GM18502 (cell line): ENCODE results near the gene E2F2.

Experiments used
- ATAC-seq: cut with Tn5 transposase; IDR thresholded peaks from one replicate; pipeline ENCODE4 v1.9.1; 2021; ENCODE audit warnings: mild to moderate bottlenecking; ENCODE audit not compliant: unreplicated experiment, poor library complexity

E2F2 gene

DNA sequence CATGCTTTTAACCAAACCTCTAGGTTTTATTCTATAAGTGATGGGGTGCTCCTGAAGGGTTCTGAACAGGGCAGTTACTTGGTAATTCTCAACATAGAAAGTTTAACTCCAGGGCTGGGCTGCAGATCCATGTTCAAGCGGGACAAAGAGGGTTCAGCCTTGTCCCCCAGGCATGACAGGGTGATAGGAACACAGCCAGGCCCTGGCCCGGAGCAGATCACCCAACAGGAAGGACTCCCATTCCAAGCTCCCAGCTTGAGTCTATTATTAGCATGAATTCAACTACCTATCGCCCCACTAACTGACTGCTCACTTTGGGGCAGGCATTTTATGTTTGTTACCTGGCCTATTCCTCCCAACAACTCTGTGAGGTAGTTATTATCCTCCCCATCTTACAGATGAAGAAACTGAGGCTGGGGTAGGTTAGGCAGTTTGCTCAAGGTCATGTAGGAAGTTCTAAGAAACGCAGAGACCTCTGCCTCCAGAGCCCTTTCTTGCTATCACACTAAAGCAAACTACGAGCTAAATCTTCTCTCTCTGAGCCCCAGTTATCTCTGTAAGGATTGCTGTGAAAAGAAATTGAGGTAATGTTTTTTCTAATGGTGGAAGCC is 61.6 kb downstream of the E2F2 start:
- no peak for ATAC-seq

GRCh38 chr1:23466423-23466989 is 64.5 kb downstream of the E2F2 start:
- no peak for ATAC-seq

DNA sequence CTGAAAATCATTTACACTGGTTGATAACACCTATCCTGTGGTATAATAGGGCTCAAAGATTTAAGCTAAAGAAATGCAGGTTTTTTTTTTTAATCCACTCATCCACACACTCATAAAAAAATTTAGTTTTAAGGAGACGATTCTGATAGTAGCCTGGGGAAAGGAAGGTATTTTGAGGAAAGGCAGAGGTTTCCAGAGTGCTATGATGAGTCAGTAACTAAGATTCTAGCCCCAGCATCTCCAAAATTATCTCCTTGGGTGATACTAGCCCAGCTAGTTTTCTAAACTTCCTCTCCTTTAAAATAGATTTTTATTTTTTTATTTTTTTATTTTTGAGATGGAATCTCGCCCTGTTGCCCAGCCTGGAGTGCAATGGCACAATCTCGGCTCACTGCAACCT is 67.7 kb downstream of the E2F2 start:
- no peak for ATAC-seq

- ATAC-seq = no peak
These were observed 68.3 kb downstream of the E2F2 start for GRCh38 chr1:23462766-23463165.

DNA sequence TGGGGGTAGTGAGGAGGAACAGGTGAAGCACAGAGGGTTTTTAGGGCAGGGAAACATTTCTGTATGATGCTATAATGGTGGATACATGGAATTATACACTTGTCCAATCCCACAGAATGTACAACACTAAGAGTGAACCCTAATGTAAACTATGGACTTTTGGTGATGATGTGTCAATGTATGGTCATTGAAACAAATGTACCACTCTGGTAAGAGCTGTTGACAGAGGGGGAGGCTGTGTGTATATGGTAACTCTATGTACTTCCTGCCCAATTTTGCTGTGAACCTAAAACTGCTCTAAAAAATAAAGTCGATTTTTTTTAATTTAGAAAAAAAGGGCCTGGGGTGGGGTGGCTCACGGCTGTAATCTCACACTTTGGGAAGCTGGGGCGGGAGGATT is 70.0 kb downstream of the E2F2 start:
- no peak for ATAC-seq

DNA sequence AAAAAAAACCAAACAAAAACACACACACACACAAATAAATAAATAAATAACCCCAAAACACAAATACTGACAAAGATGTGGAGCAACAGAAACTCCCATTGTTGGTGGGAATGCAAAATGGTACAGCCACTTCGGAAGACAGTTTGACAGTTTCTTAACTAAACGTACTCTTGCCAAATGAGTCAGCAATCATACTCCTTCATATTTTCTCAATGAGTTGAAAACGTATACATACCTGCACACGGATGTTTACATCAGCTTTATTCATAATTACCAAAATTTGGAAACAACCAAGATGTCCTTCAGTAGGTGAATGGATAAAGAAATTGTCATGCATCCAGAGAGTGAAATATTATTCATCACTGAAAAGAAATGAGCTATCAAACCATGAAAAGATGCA is 70.5 kb downstream of the E2F2 start:
- ATAC-seq = no peak

- no peak for ATAC-seq
These were observed 71.7 kb downstream of the E2F2 start for GRCh38 chr1:23459338-23459757.
